HUDEP-2 (cell line): ENCODE results near the gene KIF3B.
"Not testable (repeated sequence)": the region's sequence is repeated elsewhere in the genome, so short reads cannot be mapped to it uniquely, and the experiment has no call there.

ENCODE experiments used
- DNase-seq, 76 experiments: peaks; one replicate each; lab custom pipeline; 2025; ENCODE audit not compliant: unreplicated experiment in 76 of 76; lab: John Stamatoyannopoulos, UW

The KIF3B gene

GRCh38 chr20:32325706-32326503 lies 48.5 kb downstream of the KIF3B start:
- peak in 2 of 76 experiments; percentile 4 to 9 for DNase-seq

- DNase-seq = no peak
Observed at GRCh38 chr20:32326504-32326845, 49.0 kb downstream of the KIF3B start.

GRCh38 chr20:32327087-32327681 lies 49.7 kb downstream of the KIF3B start:
- no peak for DNase-seq

- DNase-seq = no peak
Observed at GRCh38 chr20:32329817-32330554, 52.5 kb downstream of the KIF3B start.

GRCh38 chr20:32330555-32330897 lies 53.1 kb downstream of the KIF3B start:
- DNase-seq = no peak

GRCh38 chr20:32332614-32333013 lies 55.2 kb downstream of the KIF3B start:
- DNase-seq = no peak

- DNase-seq = peak in 3 of 76 experiments; percentile 21 to 30 (median 28)
Observed at GRCh38 chr20:32333181-32333987, 55.9 kb downstream of the KIF3B start.

DNA sequence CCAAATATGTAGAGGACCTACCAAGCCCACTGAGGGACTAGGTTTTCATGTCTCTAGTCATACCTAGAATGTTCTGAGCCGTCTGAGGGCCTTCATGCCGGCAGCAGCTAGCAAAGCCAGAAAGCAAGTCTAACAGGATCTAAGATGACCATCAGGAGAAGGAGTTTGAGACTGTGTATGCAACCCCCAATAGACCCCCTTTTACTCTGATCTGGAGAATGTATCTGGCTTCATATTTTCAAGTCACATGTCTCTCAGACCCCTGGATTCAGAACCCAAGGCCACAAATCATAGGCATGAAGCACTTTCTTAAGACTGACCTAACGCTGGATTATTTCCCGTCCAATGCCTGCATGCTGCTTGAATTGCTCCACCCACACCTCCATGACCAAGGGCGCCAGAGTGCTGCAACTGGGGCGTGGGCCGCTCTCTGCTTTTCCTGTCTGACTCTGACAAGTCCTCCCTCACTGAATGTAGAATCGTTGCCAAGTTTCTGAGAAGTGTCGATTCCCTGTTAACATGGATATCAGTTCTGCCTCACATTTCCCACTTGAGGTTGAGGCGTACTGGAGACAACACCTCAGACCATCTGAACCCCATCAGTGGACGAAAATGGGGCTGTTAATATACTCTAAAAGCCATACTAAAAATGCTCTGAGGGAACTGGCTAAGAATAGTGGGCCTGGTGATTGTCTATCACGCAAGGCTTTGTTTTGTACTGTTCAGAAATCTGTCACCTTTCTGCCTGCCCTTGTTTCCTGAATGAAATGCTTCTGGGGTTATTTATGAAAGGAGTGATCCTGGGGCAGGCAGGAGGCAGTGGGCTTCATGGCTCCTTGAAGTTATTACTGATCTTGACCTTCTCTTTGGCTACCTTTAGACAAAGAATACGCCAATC lies 56.8 kb downstream of the KIF3B start:
- DNase-seq = peak in 74 of 76 experiments; percentile 11 to 92 (median 76)

GRCh38 chr20:32336918-32337347 lies 59.5 kb downstream of the KIF3B start:
- DNase-seq = peak in 15 of 76 experiments; percentile 8 to 42 (median 27)

- DNase-seq = no peak
Observed at GRCh38 chr20:32337937-32338661, 60.6 kb downstream of the KIF3B start.

- no peak for DNase-seq
Observed at GRCh38 chr20:32338665-32339064, 61.2 kb downstream of the KIF3B start.

GRCh38 chr20:32339116-32339515 lies 61.7 kb downstream of the KIF3B start:
- DNase-seq = no peak

GRCh38 chr20:32341053-32341452 lies 63.6 kb downstream of the KIF3B start:
- DNase-seq = not testable (repeated sequence)

DNA sequence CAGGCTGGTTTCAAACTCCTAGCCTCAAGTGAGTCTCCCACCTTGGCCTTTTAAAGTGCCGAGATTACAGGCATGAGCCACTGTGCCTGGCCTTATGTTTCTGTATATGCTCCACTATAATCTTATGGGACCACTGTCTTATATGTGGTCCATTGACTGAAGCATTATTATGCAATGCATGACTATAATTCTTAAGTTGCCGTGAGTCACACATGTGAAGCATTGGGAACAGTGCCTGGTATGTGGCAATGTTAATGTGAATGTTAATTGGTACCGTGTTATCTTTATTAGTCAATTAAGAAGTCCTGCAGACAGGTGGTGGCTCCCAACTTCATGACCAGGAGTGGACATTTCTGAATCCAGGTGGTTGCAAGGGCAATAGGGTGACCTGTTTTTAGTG lies 66.0 kb downstream of the KIF3B start:
- no peak for DNase-seq

- DNase-seq = no peak
Observed at GRCh38 chr20:32344835-32345506, 67.5 kb downstream of the KIF3B start.

DNA sequence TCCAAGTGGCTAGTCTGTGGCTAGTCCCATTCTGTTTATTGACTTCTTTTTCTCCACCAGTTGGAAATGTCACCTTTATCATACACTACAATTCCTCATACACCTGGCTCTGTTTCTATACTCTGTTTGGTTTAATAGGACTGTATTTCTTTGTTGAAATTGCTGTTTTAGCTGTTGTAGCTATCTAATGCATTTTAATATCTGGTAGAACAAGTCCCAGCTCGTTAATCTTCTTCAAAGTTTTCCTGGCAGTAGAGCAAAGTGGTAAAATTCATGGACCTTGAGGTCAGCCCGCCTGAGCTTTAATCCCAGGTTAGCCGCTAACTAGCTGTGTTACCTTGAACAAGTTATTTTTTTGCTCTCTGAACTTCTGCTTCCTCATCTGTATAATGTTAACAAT lies 70.8 kb downstream of the KIF3B start:
- no peak for DNase-seq

DNA sequence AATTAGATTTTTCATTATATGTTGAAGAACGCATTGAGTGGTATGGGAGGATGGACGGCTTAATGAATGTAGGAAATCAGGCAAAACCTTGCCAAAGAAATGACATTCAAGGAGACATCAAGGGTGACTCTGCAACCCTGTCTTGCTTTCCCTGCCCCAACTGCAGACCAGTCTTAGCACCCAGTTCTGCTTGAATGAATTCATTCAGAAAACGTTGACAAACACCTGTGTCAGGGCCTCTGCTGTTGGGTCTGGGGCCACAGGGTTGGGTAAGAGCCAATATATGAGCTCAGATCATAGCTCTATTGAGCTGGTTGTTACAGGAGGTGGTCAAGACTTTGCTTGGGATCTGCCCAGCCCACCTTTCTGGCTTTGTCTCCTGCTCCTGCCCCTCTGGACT lies 73.0 kb downstream of the KIF3B start:
- DNase-seq = no peak

GRCh38 chr20:32352121-32352720 lies 74.8 kb downstream of the KIF3B start:
- no peak for DNase-seq
